M059J (cell line): Measurements from ENCODE around the gene RCAN1. TPM values are rescaled to one million over a fixed set of nuclear protein-coding genes. Genes with fewer than 3 reads are reported as not detected.

Experiments
- DNase-seq: peaks from one replicate; pipeline ENCODE4 v3.0.0-alpha.2; 2012; ENCODE audit warnings: low read depth
- total RNA-seq: library from RNA; depleted of rRNA; stranded (reverse); fragments of >200 nt; shearing (Covaris generic); gene quantifications from 2 replicates; pipeline ENCODE4 v1.2.3, GENCODE V29; 2014

Gene RCAN1
- total RNA-seq, 1 experiment from 2014 or later = 181 TPM

GRCh38 chr21:34599534-34600101 is 15.3 kb downstream of the RCAN1 start:
- peak; percentile 67 for DNase-seq

GRCh38 chr21:34598931-34599400 is 15.9 kb downstream of the RCAN1 start:
- DNase-seq = peak; percentile 83

GRCh38 chr21:34597406-34597805 is 17.5 kb downstream of the RCAN1 start:
- DNase-seq = no peak

GRCh38 chr21:34596561-34597271 is 18.2 kb downstream of the RCAN1 start:
- no peak for DNase-seq

- no peak for DNase-seq
Measured at GRCh38 chr21:34595457-34595856, 19.5 kb downstream of the RCAN1 start.

- DNase-seq = no peak
Measured at GRCh38 chr21:34594566-34595234, 20.2 kb downstream of the RCAN1 start.

- DNase-seq = no peak
Measured at GRCh38 chr21:34593954-34594531, 20.9 kb downstream of the RCAN1 start.

GRCh38 chr21:34593423-34593822 is 21.5 kb downstream of the RCAN1 start:
- DNase-seq = no peak

- no peak for DNase-seq
Measured at GRCh38 chr21:34592120-34592955, 22.6 kb downstream of the RCAN1 start.

GRCh38 chr21:34590520-34590919 is 24.4 kb downstream of the RCAN1 start:
- DNase-seq = no peak

GRCh38 chr21:34589511-34590282 is 25.2 kb downstream of the RCAN1 start:
- DNase-seq = no peak

- no peak for DNase-seq
Measured at GRCh38 chr21:34583926-34584563, 30.9 kb downstream of the RCAN1 start.

GRCh38 chr21:34582506-34583150 is 32.3 kb downstream of the RCAN1 start:
- peak; percentile 64 for DNase-seq

- no peak for DNase-seq
Measured at GRCh38 chr21:34580181-34580700, 34.7 kb downstream of the RCAN1 start.

- DNase-seq = peak; percentile 81
Measured at GRCh38 chr21:34579411-34579810, 35.5 kb downstream of the RCAN1 start.

- DNase-seq = peak; percentile 83
Measured at GRCh38 chr21:34576041-34576511, 38.8 kb downstream of the RCAN1 start.

- DNase-seq = no peak
Measured at GRCh38 chr21:34574601-34575529, 40.0 kb downstream of the RCAN1 start.

- no peak for DNase-seq
Measured at GRCh38 chr21:34571994-34572393, 42.9 kb downstream of the RCAN1 start.
